ENCODE data around the gene SNUPN.

DNA sequence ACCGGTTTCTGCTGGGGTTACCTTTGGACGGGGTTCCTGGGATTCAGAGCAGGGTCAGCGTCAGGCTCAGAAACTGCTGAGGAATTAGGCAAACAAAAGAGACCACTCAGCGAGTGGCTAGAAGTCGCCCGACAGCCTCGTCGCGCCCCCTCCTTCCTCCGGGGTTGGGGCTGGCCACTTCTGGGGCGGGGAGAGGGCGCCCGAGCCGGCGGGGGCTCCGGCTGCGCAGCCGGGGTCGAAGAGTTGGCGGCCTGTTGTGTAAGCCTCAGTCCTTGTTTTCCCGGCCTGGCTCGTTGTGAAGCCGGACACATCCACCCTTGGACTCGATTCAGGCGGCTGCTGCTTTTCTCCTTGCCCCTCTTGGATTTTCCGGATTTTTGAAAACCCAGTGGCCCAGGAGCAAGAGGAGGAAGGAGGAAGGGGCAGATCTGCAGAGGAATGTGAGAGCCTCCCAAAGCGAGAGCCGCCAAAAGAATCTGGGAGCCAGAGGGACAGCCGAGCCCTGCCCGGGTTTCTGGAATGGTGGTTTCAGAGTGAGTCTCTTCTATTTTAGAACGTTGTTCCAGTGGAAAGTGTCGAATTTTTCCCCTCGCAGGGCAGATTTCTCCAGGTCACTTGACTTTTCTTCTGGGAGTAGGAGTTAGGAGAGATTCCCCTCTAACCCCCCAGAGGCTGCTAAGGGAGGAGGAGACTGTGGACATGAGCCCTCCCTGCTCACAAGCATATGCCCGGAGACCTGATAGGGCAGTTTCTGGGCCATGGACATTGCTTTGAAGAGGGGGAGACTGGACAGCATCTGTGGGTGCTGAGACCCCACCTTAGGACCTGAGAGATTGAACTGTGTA is 22.9 kb upstream of the SNUPN start:
- TF ChIP-seq CTCF (IDR thresholded peaks at IDR 0.05) (no peak), POLR2A (IDR thresholded peaks at IDR 0.05) (no peak)

Data from testis (tissue), 2 donors.